NOMO-1 treated with dmso at 0.1 percent for 144 hours (cell line): ENCODE results near the gene P2RY2.
"Not testable (repeated sequence)": the region's sequence is repeated elsewhere in the genome, so short reads cannot be mapped to it uniquely, and the experiment has no call there.

Experiments
- DNase-seq: peaks from one replicate; lab custom pipeline; 2025; ENCODE audit not compliant: unreplicated experiment; lab: John Stamatoyannopoulos, UW

The P2RY2 gene

DNA sequence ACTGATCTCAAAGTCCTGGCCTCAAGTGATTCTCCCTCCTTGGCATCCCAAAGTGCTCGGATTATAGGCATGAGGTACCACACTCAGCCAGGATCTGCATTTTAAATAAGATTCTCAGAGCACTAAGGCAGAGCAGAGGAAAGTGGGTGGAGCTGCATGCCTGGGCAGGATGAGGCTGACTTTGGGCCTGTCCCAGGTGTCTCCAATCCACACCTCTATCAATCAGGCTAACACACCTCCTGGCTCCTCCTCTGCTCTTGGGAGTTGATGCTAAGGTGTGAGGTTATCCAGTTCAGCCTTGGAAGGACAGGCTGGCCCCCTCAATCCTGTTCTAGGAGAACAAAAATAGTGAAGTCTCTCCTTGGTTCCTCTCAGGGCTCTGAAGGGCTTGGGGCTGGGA, 30.2 kb upstream of the P2RY2 start:
- no peak for DNase-seq

DNA sequence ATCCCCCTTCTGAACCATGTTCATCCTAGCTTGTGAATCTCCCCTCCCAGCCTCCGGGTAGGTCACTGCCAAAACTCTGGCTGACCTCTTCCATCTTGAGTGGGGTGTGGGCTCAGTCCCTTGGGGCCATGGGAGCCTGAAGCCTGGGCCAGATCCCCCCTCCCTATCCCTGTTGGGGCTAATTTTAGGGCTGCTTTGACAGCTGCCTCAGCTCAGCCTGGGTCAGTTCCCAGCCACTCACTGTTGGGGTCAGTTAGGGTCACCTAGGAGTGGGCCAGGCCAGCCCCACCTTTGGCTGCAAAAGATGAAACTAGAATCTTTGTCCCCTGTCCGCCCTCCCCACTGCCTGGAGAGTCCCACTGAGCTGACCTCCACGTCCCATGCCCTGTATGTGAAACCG, 29.8 kb upstream of the P2RY2 start:
- DNase-seq = no peak

DNA sequence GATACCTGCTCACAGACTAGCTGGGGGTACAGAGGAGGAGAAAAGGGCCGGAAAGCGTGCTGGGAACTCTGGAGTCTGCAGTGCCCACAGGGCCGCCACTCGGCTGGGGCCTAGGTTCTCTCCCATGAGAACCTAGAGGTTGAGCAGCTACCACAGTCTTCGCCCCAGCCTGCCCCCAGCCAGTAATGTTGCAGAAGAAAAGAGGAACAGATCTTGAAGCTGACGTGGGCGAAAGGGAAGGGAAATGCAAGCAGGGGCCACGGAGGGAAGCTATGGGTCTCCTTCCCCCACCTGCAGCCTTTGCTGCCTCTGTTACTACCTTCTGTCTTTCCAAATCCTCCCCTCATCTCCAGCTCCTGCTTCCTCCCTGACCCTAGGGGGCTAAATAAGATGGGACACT, 28.8 kb upstream of the P2RY2 start:
- DNase-seq = peak; percentile 95

DNA sequence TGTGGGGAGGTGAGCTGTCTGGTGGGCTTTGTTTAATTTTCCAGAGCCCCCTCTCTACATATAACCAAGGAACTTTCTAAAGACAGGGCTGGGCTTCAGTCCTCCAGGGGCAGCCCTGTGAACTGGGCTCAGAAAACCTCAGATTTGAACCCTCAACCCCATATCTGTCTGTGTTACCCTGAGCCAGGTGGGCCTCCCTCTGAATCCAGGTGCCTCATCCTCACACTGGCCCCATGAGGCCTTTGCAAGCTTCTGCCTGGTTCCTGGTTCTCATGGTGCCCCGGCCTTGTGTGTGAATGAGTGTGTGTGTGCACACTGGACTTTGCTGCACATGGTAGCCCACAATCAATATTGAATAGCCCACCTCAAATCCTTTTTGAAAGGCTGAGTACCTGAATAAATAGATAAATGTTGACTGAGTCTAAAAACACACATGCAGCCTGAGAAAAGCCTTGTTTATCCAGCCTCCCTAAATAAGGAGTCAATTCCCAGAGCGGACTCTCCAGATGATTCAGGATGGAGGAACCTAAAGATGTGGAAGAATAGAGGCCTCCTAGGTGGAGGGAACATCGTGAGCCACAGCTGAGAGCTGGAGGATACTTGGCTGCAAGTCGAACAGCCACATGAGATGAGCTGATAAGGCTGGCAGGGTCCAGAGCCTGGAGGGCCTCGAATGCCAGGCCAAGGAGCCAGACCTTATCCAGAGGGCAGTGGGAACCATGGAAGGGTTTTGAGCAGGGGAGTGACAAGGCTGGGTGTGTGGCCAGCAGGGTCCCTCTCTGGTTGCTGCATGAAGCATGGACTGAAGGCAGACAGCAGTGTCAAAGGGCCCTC, 28.1 kb upstream of the P2RY2 start:
- DNase-seq = no peak

DNA sequence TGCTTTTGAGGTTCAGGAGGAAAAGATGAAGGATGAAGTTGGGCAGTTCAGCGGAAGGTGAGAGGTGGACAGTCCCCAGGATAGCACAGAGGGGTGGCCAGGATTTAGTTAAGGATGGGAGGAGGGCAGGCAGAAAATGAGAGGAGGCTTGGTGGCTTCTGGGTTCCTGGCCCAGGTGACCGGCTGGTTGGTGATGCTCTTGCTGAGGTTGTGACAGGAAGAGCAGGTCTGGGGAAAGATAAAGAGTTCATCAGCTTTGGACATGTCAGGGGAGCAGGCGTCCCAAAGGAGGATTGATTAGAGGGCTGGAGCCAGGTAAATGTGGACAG, 27.6 kb upstream of the P2RY2 start:
- no peak for DNase-seq

DNA sequence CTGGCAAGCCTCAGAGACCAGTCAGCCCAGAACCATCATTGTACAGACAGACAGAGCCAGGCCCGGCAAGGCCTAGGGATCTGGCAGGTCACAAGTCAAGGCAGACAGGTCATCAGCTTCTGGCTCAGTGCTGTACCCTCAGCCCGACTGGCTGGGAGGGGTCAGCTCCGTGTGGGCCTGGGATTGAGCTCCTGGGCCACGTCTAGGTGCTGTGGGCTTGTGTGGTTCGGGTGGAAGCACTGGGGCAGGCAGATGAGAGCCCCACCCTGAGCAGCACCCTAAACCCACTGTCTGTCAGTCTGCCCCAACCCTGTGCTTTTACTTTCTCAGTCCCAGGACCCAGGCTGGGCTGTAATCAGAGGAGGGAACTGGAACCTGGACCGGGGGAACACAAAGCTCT, 26.9 kb upstream of the P2RY2 start:
- DNase-seq = no peak

DNA sequence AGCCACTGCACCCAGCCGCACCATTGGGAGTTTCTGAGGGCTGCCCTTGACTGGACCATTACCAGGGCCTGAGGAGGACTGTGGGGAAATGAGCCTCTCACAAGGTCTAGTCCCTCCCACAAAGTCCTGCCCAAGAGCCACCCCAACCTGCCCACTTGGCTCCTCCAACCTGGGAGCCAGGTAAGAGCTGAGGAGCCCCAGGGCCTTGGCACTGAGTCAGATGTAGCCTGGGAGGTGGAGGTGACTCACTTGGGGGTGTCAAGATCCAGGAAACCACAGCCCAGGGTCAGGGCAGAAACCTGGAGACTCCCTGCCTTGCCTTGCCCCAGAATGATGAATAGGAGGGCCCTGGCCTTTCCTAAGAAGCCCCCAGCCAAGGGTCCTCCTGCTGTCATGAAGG, 25.8 kb upstream of the P2RY2 start:
- no peak for DNase-seq

DNA sequence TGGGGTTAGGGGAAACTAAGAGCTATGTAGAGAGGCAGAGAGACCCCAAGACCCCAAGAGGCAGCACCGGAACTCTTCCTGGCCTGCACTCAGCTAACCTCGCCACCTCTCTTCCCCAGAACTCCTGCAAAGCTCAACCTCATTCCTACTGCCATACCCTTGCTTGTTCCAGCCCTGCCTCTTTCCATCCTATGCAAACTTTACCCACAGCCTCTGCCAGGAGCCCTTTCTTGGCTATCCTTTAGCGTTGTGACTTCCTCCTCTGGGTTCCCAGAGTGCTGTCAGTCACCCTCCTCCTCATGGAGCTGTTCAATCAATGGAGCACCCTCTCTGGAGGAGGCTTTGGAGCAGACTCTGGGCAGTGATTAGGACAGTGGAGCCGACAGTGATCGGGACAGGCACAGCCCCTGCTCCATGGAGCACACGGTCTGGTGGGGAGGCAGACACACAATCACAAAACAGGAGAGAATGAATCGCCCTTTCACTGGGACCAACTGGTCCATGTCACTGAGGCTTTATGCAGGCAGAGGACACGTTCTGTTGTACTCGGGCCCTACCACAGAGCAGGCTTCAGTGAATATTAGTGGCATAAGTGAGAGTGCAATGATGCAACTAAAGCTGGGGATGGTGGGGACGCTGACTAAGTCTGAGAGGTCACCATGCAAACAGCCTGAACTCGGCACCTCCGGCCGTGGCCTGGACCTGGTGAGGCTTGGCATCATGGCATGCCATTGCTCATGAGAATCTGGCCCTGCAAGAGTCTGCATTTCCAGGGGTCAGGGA, 24.6 kb upstream of the P2RY2 start:
- no peak for DNase-seq

DNA sequence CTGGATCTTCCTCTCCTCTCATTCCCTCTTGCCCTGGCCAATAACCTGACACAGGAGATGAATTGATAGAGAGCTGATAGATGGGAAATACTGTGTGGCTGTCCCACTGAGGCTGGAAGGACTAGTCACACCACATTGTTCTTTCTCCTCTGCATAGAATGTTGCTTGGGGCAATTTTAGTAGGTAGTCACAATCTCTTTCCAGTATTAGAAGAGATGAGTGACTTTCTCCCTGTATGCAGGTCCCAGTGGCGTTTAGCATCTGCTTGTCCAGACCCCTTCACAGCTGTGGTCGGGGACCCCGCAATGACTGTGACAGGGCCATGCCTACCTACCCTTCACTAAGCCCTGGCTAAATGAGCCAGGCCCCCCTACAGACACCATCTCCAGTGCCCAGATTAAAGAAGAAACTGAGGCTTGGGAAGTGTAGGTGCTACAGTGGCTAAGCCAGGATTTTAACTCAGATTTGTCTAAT, 24.0 kb upstream of the P2RY2 start:
- DNase-seq = no peak

DNA sequence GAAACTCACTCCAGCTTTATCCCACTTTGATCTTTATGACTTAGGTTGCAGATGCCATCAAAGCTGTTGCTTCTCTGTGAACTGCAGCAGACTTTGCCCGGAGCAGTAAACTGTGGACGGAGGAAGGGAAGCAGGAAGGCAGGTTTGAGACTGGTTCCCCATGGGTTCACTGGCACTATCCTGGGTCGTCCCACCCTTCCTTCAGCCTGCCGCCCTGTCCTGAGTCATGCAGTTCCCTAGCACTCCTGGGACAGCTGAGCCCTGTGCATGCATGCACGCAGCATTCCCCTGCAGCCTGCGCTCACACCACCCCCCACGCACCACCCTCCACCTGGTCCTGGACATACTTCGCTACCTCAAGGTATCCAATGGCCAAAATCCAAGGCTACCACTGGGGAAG, 23.5 kb upstream of the P2RY2 start:
- DNase-seq = no peak

DNA sequence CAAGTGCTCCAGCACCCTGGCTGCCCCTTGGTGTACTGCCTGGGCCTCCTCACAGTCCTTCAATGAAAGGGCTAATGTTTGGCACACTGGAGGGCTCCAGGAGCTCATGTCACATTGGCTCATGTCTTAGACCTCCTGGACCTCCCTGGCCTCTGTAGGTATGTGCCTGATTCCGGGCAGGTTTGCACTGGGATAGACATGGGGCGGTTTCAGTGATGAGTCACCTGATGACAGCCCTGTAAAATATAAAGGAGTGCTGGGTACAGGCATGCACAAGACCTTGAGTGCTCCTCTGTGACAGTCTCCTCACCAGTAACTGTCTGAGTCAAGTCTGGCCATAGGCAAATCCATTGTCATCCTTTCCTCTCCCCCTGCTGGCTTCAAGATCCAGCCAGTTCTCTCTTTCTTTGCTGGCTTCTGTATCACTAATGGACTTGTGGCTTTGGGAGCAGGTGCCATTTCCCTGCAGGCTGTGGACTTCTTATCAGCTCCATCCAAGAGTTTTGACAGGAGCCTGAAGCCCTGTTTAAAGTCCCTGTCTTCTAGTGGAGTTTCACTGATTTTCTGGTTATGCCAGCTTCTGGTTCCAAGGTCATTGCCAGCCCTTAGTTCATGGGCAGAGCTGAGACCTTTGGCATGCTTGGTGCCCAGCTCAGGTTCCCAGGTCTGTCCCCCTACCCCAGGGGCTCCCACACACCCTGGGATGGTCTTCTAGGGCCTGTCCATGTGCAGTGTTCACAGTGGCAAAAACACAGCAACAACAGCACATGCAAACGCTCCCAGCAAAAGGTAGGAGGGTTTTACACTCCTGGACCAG, 22.7 kb upstream of the P2RY2 start:
- no peak for DNase-seq

DNA sequence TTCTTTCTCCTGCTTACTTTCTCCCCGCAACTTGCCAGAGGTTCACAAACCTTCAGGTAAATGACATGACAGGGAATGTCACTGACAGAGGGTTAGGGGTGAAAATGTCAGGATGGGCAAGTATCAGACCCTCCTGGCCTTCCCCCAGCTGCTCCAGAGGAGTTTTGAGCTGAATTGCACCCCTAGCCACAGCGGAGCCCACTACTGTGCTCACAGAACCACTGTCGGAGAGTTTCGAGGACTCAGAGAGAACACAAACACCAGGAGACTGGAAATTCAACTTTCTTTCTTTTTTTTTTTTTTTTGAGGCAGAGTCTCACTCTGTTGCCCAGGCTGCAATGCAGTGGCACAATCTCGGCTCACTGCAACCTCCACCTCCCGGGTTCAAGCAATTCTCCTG, 21.5 kb upstream of the P2RY2 start:
- no peak for DNase-seq

DNA sequence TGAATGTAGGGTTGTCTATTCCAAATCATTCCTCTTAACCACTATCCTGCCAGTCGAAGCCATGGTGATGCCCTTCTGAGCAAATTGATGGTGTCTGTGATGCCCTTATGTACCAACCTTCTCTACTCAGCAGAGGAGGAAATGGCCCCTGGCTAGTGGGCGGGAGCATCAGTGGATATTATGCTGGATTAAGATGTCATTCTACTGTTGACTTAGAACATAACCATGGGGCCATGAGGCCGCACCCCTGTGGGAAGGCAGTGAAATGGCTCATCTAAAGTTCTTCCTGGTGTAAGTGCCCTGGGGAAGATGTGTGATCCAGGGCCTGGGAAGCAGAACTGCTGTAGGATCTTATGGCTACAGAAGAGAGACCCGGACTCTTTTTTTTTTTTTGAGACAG, 20.7 kb upstream of the P2RY2 start:
- DNase-seq = no peak

DNA sequence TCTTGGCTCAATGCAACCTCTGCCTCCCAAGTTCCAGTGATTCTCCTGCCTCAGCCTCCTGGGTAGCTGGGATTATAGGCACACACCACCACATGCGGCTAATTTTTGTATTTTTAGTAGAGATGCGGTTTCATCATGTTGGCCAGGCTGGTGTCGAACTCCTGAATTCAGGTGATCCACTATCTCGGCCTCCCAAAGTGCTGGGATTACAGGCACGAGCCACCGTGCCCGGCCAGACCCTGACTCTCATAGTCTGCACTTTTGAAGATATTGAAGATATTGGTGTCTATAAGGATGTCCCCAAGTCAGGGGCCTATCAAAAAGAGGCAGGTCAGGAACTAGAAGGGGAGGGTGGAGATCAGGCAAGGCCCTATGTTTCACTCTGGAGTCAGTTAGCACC, 20.3 kb upstream of the P2RY2 start:
- DNase-seq = not testable (repeated sequence)

DNA sequence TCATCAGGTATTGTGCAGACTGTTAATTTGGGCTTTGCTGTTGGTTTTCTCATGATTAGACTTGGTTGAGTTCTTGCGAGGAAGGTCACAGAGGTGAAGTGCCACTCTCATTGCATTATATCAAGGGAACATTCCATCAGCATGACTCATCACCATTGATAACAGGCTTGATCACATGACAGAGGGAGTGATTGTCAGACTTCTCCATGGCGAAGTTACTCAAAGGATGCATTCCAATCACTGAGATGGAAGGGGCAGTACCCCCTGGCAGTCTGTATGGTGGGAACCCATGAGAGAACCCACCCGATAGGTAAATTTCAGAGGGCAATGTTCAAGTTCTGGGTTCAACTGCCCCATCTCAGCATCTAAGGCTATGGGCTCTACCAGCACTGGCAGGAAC, 19.4 kb upstream of the P2RY2 start:
- DNase-seq = no peak

DNA sequence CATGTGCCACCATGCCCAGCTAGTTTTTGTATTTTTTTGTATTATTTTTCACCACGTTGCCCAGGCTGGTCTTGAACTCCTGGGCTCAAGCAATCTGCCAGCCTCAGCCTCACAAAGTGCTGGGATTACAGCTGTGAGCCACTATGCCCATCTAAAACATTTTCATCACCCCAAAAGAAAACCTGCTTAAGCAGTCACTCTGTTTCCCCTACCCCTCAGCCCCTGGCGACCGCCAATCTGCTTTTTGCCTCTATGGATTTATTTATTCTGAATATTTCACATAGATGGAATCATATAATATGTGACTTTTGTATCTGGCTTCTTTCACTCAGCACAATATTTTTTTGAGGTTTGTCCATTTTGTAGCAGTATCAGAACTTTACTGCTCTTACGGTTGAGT, 18.6 kb upstream of the P2RY2 start:
- no peak for DNase-seq

DNA sequence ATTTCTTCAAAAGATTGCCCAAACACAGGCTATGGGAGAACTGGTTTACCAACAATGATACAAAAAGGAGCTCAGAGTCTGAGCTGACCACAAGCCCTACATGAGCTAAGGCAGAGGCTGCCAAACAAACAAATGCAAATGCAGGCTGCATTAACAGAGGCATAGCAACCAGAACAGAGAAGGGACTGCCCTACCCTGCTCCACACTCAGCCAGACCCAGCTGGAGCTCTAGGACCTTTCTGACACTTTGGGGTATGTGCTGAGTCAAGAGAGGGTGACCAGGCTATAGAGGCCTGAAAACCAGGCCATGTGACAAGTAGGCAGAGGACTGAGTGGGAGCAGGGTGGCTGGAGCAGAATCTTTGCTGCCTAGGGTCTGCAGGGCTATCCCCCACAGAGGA, 17.8 kb upstream of the P2RY2 start:
- no peak for DNase-seq

DNA sequence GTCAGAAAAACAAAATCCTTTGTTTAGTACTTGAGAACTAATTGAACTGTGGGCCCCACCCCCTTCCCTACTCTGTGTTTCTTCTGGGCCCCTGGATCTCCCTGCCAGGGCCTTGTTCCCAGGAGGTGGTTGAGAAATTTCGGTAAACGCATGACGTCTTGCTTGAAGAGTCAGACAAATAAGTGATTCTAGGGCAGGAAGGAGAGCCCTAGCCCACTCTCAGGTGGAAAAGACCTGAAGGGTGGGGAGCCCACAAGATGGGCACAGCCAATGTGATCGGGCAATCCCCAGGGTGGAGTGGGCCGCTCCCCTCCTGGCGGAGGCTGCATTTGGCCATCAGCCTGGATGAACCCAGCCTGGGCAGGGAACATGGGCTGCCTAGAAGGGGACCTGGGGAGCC, 16.8 kb upstream of the P2RY2 start:
- no peak for DNase-seq

DNA sequence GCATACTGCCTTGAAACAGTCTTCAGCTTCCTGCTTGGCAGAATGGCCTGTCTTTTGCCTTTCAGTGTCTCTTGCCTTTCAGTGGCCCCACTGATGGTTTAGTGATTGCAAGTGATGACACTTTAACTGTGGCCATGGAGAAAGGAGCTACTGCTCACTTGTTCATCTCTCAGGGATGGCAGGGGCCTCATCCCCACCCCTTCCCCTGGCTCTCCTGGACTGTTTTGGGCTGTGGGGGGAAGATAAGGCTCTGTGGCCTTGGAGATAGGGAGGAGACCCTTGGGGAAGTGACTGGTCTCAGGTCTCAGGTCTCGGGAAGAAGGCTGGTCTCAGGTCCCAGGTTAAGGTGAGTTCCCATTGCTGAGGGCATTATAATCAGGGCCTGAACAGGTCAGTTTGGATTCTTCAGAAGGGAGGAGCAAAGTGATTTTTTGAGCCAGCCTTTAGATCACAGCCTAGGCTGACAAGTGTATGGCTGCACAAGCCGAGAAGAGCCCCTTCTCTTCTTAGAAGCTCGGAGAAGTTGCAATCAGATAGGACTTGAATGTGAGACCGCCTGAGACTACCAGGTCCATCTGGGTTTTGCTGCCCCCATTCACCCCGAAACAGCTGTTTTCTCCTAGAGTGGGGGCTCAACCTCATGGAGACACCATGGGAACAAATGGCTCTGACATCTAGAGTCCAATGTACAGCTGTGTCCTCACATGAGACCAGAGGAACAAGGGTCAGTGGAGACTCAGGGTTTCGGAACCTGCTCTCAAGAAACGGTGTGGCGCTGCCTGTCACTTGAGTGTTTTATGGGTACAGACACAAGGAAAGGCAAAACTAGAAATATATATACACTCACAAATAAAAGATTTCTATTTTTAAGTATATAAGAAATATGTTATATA, 15.9 kb upstream of the P2RY2 start:
- no peak for DNase-seq

DNA sequence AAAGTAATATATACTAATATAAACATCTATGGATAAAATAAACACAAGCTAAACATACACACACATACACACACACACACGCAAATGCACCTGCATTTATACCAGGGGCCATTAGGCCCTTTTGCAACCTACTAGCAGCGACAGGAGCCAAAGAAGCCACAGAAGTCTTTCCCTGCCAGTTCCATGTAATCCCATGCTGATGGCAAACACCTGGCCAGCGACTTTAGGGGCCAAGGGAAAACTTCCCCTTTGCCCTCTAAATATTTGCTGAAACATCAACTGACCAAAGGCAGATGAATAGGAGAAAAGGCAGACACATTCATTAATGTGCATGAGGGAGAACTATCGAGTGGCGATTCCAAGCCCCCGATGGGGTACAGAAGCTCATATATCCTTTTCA, 14.8 kb upstream of the P2RY2 start:
- no peak for DNase-seq

DNA sequence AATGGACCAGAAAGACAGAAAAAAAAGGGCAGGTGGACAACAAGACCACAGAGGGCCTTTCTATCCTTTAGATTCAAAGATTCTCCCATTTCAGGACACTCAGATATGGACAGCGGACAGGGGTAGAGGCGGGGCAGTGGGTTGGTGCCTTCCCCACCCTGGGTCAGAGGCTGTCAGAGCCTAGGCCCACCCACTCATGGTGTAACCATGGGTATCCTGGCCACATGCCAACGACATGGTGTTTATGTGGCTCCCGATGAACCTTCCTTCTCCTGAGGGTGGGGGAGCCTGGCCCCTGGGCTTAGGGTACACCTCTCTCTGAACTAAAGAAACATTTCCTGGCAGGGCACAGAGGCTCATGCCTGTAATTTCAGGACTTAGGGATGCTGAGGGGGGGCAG, 14.3 kb upstream of the P2RY2 start:
- DNase-seq = no peak
